Calu3 (cell line): ENCODE measurements around the gene LRRC28. TPM values are rescaled to one million over a fixed set of nuclear protein-coding genes. Genes with fewer than 3 reads are reported as not detected.

Experiments
- BruUV-seq: library from RNA; stranded (reverse); fragments of 400-500 nt; replicated peaks from 2 replicates; lab custom pipeline; 2021; lab: Mats Ljungman, UMichigan
- CTCF ChIA-PET: fragments of 300-600 bp; sonication (Branson Sonifier 250); formaldehyde crosslinking; loops from one replicate; lab custom pipeline; 2022; ENCODE audit warnings: antibody characterized with exemption; lab: Charles Lee
- DNase-seq: peaks from one replicate; pipeline ENCODE4 v3.0.0; 2022
- H3K27ac Mint-ChIP-seq: one replicate; pipeline ENCODE4 v1.8.0; 2022; ENCODE audit warnings: mixed read lengths; ENCODE audit not compliant: unreplicated experiment
- H3K27me3 Mint-ChIP-seq: one replicate; pipeline ENCODE4 v1.8.0; 2022; ENCODE audit warnings: mixed read lengths; ENCODE audit not compliant: unreplicated experiment
- H3K36me3 Mint-ChIP-seq: one replicate; pipeline ENCODE4 v1.8.0; 2022; ENCODE audit warnings: mild to moderate bottlenecking, moderate library complexity, mixed read lengths; ENCODE audit not compliant: insufficient read depth, unreplicated experiment
- H3K4me1 Mint-ChIP-seq: one replicate; pipeline ENCODE4 v1.8.0; 2022; ENCODE audit warnings: mild to moderate bottlenecking, low read depth, mixed read lengths; ENCODE audit not compliant: unreplicated experiment
- H3K4me3 Mint-ChIP-seq: one replicate; pipeline ENCODE4 v1.8.0; 2022; ENCODE audit warnings: mild to moderate bottlenecking, low read depth, moderate library complexity, mixed read lengths; ENCODE audit not compliant: unreplicated experiment
- H3K9me3 Mint-ChIP-seq: one replicate; pipeline ENCODE4 v1.8.0; 2022; ENCODE audit warnings: low read depth, mixed read lengths; ENCODE audit not compliant: unreplicated experiment
- intact Hi-C: fragments of 100-400 bp; cut with micrococcal nuclease; formaldehyde crosslinking; loops from one replicate; pipeline ENCODE4 v1.10.0; 2022; ENCODE audit not compliant: unreplicated experiment
- total RNA-seq: library from RNA; stranded (reverse); gene quantifications from 2 replicates; pipeline ENCODE4 v1.2.3, GENCODE V29; 2022
- TF ChIP-seq, protein P1 (sequence below): fragments of 200-600 bp; IDR thresholded peaks from one replicate; pipeline ENCODE4 v1.8.0; 2022; ENCODE audit warnings: antibody characterized with exemption; ENCODE audit not compliant: unreplicated experiment

Gene LRRC28
- total RNA-seq, 1 experiment from 2014 or later = 21.8 TPM

DNA sequence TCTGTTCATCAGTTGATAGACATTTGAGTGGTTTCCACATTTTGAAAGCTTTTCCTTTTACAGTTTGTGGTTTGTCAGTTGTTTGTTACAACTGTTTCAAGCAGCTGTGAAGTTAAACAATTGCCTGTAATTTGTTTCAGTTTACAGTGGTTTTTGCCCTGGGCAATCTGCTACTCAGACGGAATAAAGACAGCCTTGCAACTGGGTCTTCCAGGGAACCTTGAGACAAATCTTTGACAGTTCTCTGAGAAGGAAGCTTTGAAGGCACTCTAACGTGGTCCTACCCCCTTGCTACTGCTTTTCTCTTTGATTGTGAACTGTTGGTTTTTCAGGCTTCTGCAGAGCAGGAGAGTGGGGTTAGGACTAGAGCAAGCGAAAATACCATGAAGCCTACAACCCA lies 28.0 kb downstream of the LRRC28 start:
- H3K27me3 Mint-ChIP-seq = no peaks in the 10 kb centered on the region
- DNase-seq = no peak
- intact Hi-C loops = loop anchor here (10.0 kb wide), 2 partner anchors 646 to 1066 kb away; partner anchors contain the start of gene ADAMTS17
- BruUV-seq = no TSS peak
- no peak overlapping the region for H3K4me3 Mint-ChIP-seq
- H3K9me3 Mint-ChIP-seq = no peaks in the 10 kb centered on the region
- no peaks in the 10 kb centered on the region for H3K4me1 Mint-ChIP-seq
- TF ChIP-seq, protein P1, sequence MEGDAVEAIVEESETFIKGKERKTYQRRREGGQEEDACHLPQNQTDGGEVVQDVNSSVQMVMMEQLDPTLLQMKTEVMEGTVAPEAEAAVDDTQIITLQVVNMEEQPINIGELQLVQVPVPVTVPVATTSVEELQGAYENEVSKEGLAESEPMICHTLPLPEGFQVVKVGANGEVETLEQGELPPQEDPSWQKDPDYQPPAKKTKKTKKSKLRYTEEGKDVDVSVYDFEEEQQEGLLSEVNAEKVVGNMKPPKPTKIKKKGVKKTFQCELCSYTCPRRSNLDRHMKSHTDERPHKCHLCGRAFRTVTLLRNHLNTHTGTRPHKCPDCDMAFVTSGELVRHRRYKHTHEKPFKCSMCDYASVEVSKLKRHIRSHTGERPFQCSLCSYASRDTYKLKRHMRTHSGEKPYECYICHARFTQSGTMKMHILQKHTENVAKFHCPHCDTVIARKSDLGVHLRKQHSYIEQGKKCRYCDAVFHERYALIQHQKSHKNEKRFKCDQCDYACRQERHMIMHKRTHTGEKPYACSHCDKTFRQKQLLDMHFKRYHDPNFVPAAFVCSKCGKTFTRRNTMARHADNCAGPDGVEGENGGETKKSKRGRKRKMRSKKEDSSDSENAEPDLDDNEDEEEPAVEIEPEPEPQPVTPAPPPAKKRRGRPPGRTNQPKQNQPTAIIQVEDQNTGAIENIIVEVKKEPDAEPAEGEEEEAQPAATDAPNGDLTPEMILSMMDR = no peak
- no peak overlapping the region for H3K27ac Mint-ChIP-seq
- H3K36me3 Mint-ChIP-seq = no peaks in the 10 kb centered on the region
- CTCF ChIA-PET = no interaction called here

DNA sequence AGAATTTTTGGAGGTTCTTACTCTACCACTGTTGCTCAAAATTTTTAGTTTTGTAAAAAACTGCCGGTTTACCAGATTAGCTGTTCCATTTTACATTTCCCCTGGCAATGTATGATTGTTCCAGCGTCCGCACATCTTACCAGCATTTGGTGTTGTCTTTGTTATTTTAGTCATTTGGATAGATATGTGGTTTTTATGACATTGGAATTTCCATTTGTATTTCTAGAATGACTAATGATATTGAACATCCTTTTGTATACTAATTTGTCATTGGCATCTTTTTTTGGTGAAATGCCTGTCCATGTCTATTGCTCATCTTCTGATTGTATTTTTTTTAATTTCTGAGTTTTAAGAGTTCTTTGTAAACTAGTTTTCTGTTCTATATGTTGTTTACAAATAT lies 28.5 kb downstream of the LRRC28 start:
- TF ChIP-seq, protein P1 = no peak
- no peaks in the 10 kb centered on the region for H3K27me3 Mint-ChIP-seq
- H3K9me3 Mint-ChIP-seq = no peaks in the 10 kb centered on the region
- H3K4me1 Mint-ChIP-seq = no peaks in the 10 kb centered on the region
- no peak for DNase-seq
- H3K4me3 Mint-ChIP-seq = no peak overlapping the region
- H3K27ac Mint-ChIP-seq = no peak overlapping the region
- CTCF ChIA-PET = interaction anchor here (0.6 kb wide), 1 partner anchor 1030 kb away, joined by 3 read pairs; no protein-coding TSS in a partner anchor
- no TSS peak for BruUV-seq
- H3K36me3 Mint-ChIP-seq = no peaks in the 10 kb centered on the region
- intact Hi-C loops = loop anchor here (10.0 kb wide), 2 partner anchors 645 to 1065 kb away; partner anchors contain the start of gene ADAMTS17

DNA sequence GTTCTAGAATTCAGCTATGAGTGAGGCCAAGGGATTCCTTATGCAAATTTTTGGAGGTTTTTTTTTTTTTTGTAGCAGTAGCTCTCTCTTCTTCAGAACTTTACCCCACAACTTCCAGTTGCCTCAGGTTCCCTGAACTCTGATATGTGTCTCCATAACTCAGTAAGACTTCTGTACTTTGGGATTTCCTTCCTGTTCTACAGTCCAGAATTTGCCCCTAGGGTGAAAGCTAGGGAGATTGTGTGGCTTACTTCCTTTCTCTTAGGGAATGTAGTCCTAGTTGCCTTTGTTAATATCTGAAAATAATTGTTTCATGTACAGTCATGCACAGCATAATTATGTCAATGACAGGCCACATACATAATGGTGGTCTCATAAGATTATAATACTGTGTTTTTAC lies 30.8 kb downstream of the LRRC28 start:
- CTCF ChIA-PET = interaction anchor here (1.0 to 2.0 kb wide), 2 partner anchors 9 to 422 kb away, joined by 3 to 12 read pairs; no protein-coding TSS in a partner anchor
- intact Hi-C loops = no loop called here
- H3K9me3 Mint-ChIP-seq = no peaks in the 10 kb centered on the region
- H3K36me3 Mint-ChIP-seq = no peaks in the 10 kb centered on the region
- BruUV-seq = no TSS peak
- no peaks in the 10 kb centered on the region for H3K27me3 Mint-ChIP-seq
- no peak for DNase-seq
- H3K4me3 Mint-ChIP-seq = no peak overlapping the region
- H3K4me1 Mint-ChIP-seq = no peaks in the 10 kb centered on the region
- no peak overlapping the region for H3K27ac Mint-ChIP-seq
- TF ChIP-seq, protein P1 = no peak

DNA sequence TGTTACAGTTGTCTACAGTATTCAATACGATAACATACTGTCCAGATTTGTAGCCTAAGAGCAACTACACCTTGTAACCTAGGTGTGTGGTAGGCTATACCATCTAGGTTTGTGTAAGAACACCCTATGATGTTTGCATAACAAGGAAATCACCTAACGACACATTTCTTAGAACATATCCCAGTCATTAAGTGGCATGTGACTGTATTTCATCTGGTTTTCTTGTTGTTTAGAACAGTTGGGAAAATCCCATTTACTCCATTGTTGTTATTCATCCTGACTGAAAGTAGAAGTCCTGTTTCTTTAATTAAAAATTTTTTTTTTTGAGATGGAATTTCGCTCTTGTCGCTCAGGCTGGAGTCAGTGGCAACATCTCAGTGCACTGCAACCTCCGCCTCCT lies 31.3 kb downstream of the LRRC28 start:
- intact Hi-C loops = no loop called here
- no peaks in the 10 kb centered on the region for H3K4me1 Mint-ChIP-seq
- H3K4me3 Mint-ChIP-seq = no peak overlapping the region
- TF ChIP-seq, protein P1 = no peak
- H3K27ac Mint-ChIP-seq = no peak overlapping the region
- H3K9me3 Mint-ChIP-seq = no peaks in the 10 kb centered on the region
- CTCF ChIA-PET = interaction anchor here (2.0 kb wide), 1 partner anchor 422 kb away, joined by 12 read pairs; no protein-coding TSS in a partner anchor
- no peaks in the 10 kb centered on the region for H3K36me3 Mint-ChIP-seq
- BruUV-seq = no TSS peak
- no peak for DNase-seq
- H3K27me3 Mint-ChIP-seq = no peaks in the 10 kb centered on the region
